HPDE6-E6E7 (cell line): ENCODE results near the gene ZSCAN22.
"Not testable (repeated sequence)": the region's sequence is repeated elsewhere in the genome, so short reads cannot be mapped to it uniquely, and the experiment has no call there.

ENCODE experiments used
- DNase-seq: peaks from one replicate; pipeline ENCODE4 v3.0.0; 2011; ENCODE audit warnings: missing footprints; ENCODE audit errors: extremely low spot score

The ZSCAN22 gene

GRCh38 chr19:58318297-58318696 is 8.5 kb upstream of the ZSCAN22 start:
- DNase-seq: no peak

GRCh38 chr19:58319241-58319640 is 7.6 kb upstream of the ZSCAN22 start:
- no peak for DNase-seq

- DNase-seq: peak; percentile 36
These were observed 1.3 kb upstream of the ZSCAN22 start for GRCh38 chr19:58325311-58326022.

DNA sequence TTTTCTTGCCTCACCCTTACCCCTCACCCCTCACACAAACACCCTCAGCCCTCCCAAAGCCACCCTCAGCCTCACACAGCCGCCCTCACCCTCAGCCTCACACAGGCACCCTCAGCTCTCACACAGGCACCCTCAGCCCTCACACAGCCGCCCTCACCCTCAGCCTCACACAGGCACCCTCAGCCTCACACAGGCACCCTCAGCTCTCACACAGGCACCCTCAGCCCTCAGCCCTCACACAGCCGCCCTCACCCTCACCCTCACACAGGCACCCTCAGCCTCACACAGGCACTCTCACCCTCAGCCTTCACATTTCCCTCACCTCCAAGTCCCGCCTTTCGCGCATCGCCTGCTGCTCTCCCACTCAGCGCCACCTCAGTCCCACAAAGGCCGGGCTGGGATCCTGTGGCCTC is 287 bp upstream of the ZSCAN22 start:
- DNase-seq: no peak

GRCh38 chr19:58328999-58329398 is 2.2 kb downstream of the ZSCAN22 start:
- DNase-seq: no peak

- DNase-seq: peak; percentile 87
These were observed 3.7 kb downstream of the ZSCAN22 start for GRCh38 chr19:58330458-58330857.

GRCh38 chr19:58332697-58333096 is 5.9 kb downstream of the ZSCAN22 start:
- no peak for DNase-seq

DNA sequence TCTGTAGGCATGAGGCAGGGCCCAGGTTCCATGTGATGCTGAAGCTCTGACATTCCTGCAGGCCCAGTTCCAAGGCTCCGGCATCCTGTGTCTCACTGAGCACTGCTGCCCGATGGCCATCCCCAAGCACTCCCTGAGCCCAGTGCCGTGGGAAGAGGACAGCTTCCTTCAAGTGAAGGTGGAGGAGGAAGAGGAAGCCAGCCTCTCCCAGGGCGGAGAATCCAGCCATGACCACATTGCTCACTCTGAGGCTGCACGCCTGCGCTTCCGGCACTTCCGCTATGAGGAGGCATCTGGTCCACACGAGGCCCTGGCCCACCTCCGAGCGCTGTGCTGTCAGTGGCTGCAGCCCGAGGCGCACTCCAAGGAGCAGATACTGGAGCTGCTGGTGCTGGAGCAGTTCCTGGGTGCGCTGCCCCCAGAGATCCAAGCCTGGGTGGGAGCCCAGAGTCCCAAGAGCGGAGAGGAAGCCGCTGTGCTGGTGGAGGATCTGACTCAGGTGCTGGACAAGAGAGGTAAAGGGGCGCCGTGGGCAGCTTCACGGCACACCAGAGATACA is 8.0 kb downstream of the ZSCAN22 start:
- DNase-seq: no peak

DNA sequence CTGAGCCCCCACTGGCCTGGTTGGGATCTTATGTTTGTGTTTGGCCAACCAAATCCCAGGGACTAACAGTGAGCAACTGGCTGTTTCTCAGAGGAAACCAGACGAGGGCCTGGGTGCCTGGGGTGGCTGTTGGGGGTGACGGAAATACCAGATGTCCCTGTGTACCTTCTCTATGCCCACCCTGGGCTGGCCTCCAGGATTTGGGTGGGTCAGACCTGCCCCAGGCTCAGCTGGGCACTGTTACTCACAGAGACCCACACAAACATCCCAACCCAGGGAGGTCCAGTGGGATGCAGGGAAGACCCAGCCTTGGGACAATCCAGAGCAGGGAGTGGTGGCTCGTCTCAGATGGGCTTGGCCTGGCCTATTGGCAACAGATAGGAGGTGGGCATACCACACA is 8.8 kb downstream of the ZSCAN22 start:
- no peak for DNase-seq

DNA sequence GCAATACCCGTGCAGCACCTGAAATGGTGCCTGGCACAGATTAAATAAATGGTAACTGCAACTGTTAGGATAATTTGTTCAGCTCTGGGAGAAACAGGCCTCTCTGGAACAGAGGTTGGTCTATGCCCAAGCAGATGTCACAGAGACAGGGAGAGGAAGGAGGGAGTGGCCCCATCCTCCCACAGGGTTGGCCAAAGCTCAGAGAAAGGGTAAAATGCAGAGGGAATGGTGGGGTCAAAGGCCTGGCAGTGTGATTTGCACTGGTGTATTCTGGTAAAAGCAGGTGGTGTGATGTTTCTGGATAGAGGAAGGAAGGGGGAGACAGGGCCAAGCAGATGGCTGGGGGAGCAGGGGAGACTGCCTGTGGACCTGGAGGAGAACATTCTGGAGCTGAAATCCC is 9.4 kb downstream of the ZSCAN22 start:
- no peak for DNase-seq

GRCh38 chr19:58336820-58337219 is 10.0 kb downstream of the ZSCAN22 start:
- DNase-seq: no peak

DNA sequence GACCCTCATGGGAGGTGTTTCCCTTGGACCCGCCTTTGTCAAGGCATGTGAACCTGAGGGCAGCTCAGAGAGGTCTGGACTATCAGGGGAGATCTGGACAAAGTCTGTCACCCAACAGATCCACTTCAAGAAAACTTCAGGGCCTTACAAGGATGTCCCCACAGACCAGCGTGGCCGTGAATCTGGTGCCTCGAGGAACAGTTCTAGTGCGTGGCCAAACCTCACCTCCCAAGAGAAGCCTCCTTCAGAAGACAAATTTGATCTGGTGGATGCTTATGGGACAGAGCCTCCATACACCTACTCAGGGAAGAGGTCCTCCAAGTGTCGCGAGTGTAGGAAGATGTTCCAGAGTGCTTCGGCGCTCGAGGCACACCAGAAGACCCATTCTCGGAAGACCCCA is 11.5 kb downstream of the ZSCAN22 start:
- no peak for DNase-seq

DNA sequence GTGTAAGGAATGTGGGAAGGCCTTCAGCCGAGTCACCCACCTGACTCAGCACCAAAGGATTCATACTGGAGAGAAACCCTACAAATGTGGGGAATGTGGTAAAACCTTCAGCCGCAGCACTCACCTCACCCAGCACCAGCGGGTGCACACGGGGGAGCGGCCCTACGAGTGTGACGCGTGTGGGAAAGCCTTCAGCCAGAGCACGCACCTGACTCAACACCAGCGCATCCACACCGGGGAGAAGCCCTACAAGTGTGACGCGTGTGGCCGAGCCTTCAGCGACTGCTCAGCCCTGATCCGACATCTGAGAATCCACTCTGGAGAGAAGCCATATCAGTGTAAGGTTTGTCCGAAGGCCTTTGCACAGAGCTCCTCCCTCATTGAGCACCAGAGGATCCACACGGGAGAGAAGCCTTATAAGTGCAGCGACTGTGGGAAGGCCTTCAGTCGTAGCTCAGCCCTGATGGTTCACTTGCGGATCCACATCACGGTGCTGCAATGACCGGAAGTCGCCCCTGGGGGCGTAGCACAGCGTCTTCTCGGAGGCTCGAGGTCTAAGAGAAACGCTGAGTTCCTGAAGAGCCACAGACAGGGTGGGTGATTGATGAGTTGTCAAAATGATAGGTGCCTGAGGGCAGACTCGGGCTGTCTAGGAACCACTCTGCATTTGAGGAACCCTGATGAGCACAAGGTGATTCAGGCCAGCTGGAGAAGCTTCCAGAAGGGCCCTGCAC is 12.2 kb downstream of the ZSCAN22 start:
- no peak for DNase-seq

DNA sequence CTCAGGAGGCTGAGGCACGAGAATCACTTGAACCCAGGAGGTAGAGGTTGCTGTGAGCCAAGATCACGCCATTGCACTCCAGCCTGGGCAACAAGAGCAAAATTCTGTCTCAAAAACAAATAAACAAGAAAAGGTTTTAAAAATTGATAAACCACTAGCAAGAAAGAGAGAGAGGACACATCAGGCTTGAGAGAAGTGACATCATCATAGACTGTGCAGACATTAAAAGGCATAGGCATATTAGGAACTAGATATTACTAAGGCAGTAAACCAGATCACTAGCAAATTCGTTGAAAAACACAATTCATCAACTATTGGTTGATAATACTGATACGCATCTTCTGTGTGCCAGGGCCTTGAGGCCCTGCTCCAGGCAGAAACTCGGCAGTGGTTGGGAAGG is 18.8 kb downstream of the ZSCAN22 start:
- DNase-seq: no peak

- peak; percentile 78 for DNase-seq
These were observed 20.5 kb downstream of the ZSCAN22 start for GRCh38 chr19:58346961-58347929.

GRCh38 chr19:58348080-58348479 is 21.3 kb downstream of the ZSCAN22 start:
- DNase-seq: not testable (repeated sequence)

GRCh38 chr19:58349590-58349989 is 22.8 kb downstream of the ZSCAN22 start:
- no peak for DNase-seq

DNA sequence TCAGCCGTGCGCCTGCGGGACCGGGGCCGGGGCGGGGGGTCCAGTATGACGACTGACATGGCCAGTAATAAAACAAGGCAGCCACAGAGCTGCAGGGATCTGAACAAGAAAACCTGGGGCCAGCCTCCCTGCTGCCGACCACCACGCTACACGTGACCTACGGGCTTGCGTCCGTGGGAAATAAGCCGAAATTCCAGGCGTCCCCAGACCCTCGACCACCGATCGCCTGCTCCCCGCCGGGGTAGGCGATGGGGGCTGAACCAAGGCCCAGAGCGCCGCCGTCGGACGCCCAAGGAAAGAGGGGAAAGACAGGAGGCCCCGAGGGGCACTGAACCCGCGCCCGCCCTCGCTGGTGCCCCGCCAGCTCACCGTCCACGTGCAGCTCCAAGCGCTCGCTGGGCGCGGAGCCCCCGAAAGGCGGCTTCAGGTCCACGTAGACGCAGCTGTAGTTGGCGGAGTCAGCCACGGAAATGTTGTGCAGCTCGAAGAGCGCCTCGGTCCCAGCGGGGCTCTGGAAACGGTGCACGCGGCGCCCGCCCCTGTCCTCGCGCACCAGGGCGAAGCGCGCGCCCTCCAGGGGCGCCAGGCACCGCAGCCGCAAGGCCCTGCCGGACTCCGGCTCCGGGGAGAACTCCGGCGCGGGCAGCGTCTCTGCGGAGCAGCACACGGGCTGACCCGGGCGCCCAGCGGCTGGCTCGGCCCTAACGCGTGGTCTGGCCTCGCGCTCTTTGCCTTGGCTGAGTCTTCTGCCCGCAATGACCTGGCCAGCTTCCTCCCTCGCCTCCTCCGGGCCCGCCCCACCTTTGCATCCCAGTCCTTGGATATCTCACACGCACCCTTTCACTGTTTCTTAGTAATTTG is 23.4 kb downstream of the ZSCAN22 start:
- no peak for DNase-seq

GRCh38 chr19:58350871-58351557 is 24.2 kb downstream of the ZSCAN22 start:
- DNase-seq: no peak

- no peak for DNase-seq
These were observed 24.7 kb downstream of the ZSCAN22 start for GRCh38 chr19:58351558-58351878.
